Measurements from ENCODE around the gene PGAP2.

DNA sequence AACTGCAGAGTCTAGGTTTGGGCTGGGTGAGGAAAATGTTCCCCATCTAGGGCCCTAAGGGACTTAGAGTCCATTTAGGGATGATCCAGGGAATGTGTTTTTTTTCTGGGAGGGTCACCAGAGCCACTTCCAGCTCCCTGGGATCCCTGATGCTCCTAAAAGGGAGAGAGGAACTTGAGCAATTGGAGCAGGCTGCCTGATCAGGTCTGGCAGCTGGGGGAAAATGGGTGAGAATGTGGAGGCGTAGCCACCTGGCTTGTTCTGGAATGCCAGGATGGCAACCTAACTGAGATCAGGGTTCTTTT lies 1.2 kb downstream of the PGAP2 start:
- TF ChIP-seq, protein P1, sequence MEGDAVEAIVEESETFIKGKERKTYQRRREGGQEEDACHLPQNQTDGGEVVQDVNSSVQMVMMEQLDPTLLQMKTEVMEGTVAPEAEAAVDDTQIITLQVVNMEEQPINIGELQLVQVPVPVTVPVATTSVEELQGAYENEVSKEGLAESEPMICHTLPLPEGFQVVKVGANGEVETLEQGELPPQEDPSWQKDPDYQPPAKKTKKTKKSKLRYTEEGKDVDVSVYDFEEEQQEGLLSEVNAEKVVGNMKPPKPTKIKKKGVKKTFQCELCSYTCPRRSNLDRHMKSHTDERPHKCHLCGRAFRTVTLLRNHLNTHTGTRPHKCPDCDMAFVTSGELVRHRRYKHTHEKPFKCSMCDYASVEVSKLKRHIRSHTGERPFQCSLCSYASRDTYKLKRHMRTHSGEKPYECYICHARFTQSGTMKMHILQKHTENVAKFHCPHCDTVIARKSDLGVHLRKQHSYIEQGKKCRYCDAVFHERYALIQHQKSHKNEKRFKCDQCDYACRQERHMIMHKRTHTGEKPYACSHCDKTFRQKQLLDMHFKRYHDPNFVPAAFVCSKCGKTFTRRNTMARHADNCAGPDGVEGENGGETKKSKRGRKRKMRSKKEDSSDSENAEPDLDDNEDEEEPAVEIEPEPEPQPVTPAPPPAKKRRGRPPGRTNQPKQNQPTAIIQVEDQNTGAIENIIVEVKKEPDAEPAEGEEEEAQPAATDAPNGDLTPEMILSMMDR (IDR thresholded peaks at IDR 0.05; ENCODE audit: insufficient read depth, low read length) = no peak
- TF ChIP-seq POLR2AphosphoS5 (IDR thresholded peaks at IDR 0.05; ENCODE audit: low read depth) = no peak
